SK-N-MC (cell line): ENCODE measurements around the gene ASTL.

Experiments used
- EZH2 ChIP-seq: fragments of 200-600 bp; sonication (generic); IDR thresholded peaks from one replicate; pipeline ENCODE4 v1.6.1; 2017; ENCODE audit warnings: antibody characterized with exemption
- FOXP2 ChIP-seq: optimal IDR thresholded peaks from 2 replicates; pipeline ENCODE3; 2011; ENCODE audit warnings: mild to moderate bottlenecking, moderate library complexity; ENCODE audit not compliant: insufficient read depth; ENCODE audit errors: extremely low read length, control extremely low read depth
- POLR2AphosphoS5 ChIP-seq: IDR thresholded peaks from 2 replicates; pipeline ENCODE4 v1.6.1; 2012; ENCODE audit warnings: mild to moderate bottlenecking, low read depth, low read length, borderline replicate concordance

DNA sequence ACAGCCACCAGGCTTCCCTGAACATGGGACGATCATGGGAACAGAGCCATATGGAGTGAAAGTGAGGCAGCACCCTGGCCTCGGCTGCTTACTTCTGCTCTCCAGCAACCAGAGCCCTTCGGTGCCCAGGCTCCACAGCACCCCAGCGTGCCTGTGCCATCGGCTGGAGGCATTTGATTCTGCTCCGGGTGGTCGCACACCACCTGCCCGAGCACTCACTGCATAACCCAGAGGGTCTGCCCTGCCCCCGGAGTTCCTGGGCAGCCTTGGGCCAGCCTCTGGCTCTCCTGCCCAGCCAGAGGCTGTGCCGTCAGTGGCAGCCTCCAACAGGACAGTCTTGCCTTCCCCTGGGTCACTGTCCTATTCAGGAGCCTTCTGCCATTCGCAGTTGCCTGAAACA lies 3.9 kb downstream of the ASTL start:
- TF ChIP-seq EZH2 = no peak
- TF ChIP-seq FOXP2 = no peak
- TF ChIP-seq POLR2AphosphoS5 = no peak
